H9 (cell line): Measurements from ENCODE around the gene DENND1C. TPM values are rescaled to one million over a fixed set of nuclear protein-coding genes. Genes with fewer than 3 reads are reported as not detected.

Source experiments
- DNase-seq: peaks from one replicate; pipeline ENCODE4 v3.0.0-alpha.2; 2017
- H2AFZ ChIP-seq: one replicate; pipeline ENCODE4 v1.6.1; 2013; ENCODE audit warnings: mild to moderate bottlenecking, low read length, control low read depth, moderate library complexity
- H2AK5ac ChIP-seq: 2 replicates; pipeline ENCODE4 v1.6.1; 2013; ENCODE audit warnings: low read length, control low read depth, mixed read lengths; ENCODE audit not compliant: insufficient read length
- H2BK120ac ChIP-seq: one replicate; pipeline ENCODE4 v1.6.1; 2013; ENCODE audit warnings: low read depth, mild to moderate bottlenecking, low read length, control low read depth, inconsistent platforms; ENCODE audit not compliant: poor library complexity, severe bottlenecking
- H2BK12ac ChIP-seq: 2 replicates; pipeline ENCODE4 v1.6.1; 2013; ENCODE audit warnings: low read length, control low read depth, mixed read lengths, low read depth; ENCODE audit not compliant: insufficient read length
- H2BK15ac ChIP-seq: 2 replicates; pipeline ENCODE4 v1.6.1; 2013; ENCODE audit warnings: low read depth, low read length, control low read depth
- H2BK20ac ChIP-seq: one replicate; pipeline ENCODE4 v1.6.1; 2013; ENCODE audit warnings: low read depth, mild to moderate bottlenecking, low read length, control low read depth, inconsistent platforms; ENCODE audit not compliant: poor library complexity, severe bottlenecking
- H2BK5ac ChIP-seq: 2 replicates; pipeline ENCODE4 v1.6.1; 2013; ENCODE audit warnings: low read length, control low read depth, mixed read lengths; ENCODE audit not compliant: insufficient read length
- H3K14ac ChIP-seq: 2 replicates; pipeline ENCODE4 v1.6.1; 2013; ENCODE audit warnings: low read length, control low read depth; ENCODE audit not compliant: insufficient read depth
- H3K18ac ChIP-seq: 2 replicates; pipeline ENCODE4 v1.6.1; 2013; ENCODE audit warnings: low read depth, mild to moderate bottlenecking, mixed read lengths, low read length, control low read depth; ENCODE audit not compliant: insufficient read length
- H3K23ac ChIP-seq: 2 replicates; pipeline ENCODE4 v1.6.1; 2013; ENCODE audit warnings: low read length, control low read depth, mixed read lengths, low read depth; ENCODE audit not compliant: insufficient read length
- H3K23me2 ChIP-seq: 2 replicates; pipeline ENCODE4 v1.6.1; 2013; ENCODE audit warnings: low read depth, mild to moderate bottlenecking, mixed read lengths, low read length, control low read depth; ENCODE audit not compliant: insufficient read length, poor library complexity, severe bottlenecking
- H3K27ac ChIP-seq: 2 replicates; pipeline ENCODE4 v1.5.1; 2013; ENCODE audit warnings: low read length, control low read depth, mixed read lengths, low read depth; ENCODE audit not compliant: insufficient read length
- H3K27me3 ChIP-seq: 2 replicates; pipeline ENCODE4 v1.6.1; 2013; ENCODE audit warnings: low read length, control low read depth, inconsistent platforms; ENCODE audit not compliant: insufficient read depth
- H3K4ac ChIP-seq: 2 replicates; pipeline ENCODE4 v1.6.1; 2013; ENCODE audit warnings: low read depth, mild to moderate bottlenecking, control low read depth, inconsistent platforms, low read length, moderate library complexity
- H3K4me1 ChIP-seq: 2 replicates; pipeline ENCODE4 v1.6.1; 2013; ENCODE audit warnings: low read length, control low read depth, inconsistent platforms; ENCODE audit not compliant: insufficient read depth
- H3K4me2 ChIP-seq: 2 replicates; pipeline ENCODE4 v1.6.1; 2013; ENCODE audit warnings: low read length, control low read depth, mixed read lengths; ENCODE audit not compliant: insufficient read length, insufficient read depth
- H3K56ac ChIP-seq: 2 replicates; pipeline ENCODE4 v1.6.1; 2013; ENCODE audit warnings: low read depth, mild to moderate bottlenecking, mixed read lengths, low read length, control low read depth; ENCODE audit not compliant: insufficient read length
- H3K79me1 ChIP-seq: 2 replicates; pipeline ENCODE4 v1.6.1; 2013; ENCODE audit warnings: low read depth, mild to moderate bottlenecking, moderate library complexity, low read length, control low read depth, inconsistent platforms; ENCODE audit not compliant: insufficient read depth, poor library complexity, severe bottlenecking
- H3K79me2 ChIP-seq: 2 replicates; pipeline ENCODE4 v1.6.1; 2013; ENCODE audit warnings: low read length, control low read depth, inconsistent platforms; ENCODE audit not compliant: insufficient read depth
- H3K9ac ChIP-seq: 2 replicates; pipeline ENCODE4 v1.6.1; 2013; ENCODE audit warnings: low read length, control low read depth, mixed read lengths; ENCODE audit not compliant: insufficient read length; ENCODE audit errors: extremely low read depth
- H3K9me3 ChIP-seq: one replicate; pipeline ENCODE4 v1.6.1; 2013; ENCODE audit warnings: low read depth, low read length, inconsistent platforms; ENCODE audit not compliant: control insufficient read depth
- H3T11ph ChIP-seq: one replicate; pipeline ENCODE4 v1.6.1; 2013; ENCODE audit warnings: mild to moderate bottlenecking, low read length, control low read depth, inconsistent platforms
- H4K20me1 ChIP-seq: one replicate; pipeline ENCODE4 v1.6.1; 2013; ENCODE audit not compliant: control insufficient read depth, insufficient read length, insufficient read depth
- H4K5ac ChIP-seq: 2 replicates; pipeline ENCODE4 v1.6.1; 2013; ENCODE audit warnings: low read depth, mild to moderate bottlenecking, mixed read lengths, low read length, control low read depth; ENCODE audit not compliant: insufficient read length
- H4K8ac ChIP-seq: replicated peaks from 2 replicates; pipeline ENCODE4 v1.6.1; 2013; ENCODE audit warnings: low read length, control low read depth, mixed read lengths, low read depth; ENCODE audit not compliant: insufficient read length
- H4K91ac ChIP-seq: 2 replicates; pipeline ENCODE4 v1.6.1; 2013; ENCODE audit warnings: low read depth, mild to moderate bottlenecking, moderate library complexity, mixed read lengths, low read length, control low read depth; ENCODE audit not compliant: insufficient read length
- H3K27ac Mint-ChIP-seq, 3 experiments: 2 replicates in 2 of 3; 3 replicates in 1 of 3; pipeline ENCODE4 v1.8.0; 2020 to 2021; ENCODE audit warnings: mixed read lengths in 3 of 3, mild to moderate bottlenecking in 1 of 3, moderate library complexity in 1 of 3
- H3K27me3 Mint-ChIP-seq: 2 replicates; pipeline ENCODE4 v1.8.0; 2021; ENCODE audit warnings: low read depth, mild to moderate bottlenecking, moderate library complexity, mixed read lengths
- H3K36me3 Mint-ChIP-seq, 3 experiments: 2 replicates in 2 of 3; 3 replicates in 1 of 3; pipeline ENCODE4 v1.8.0; 2020 to 2021; ENCODE audit warnings: low read depth in 3 of 3, mixed read lengths in 3 of 3; ENCODE audit not compliant: insufficient read depth in 1 of 3
- H3K4me1 Mint-ChIP-seq, 2 experiments: 2 replicates each; pipeline ENCODE4 v1.8.0; 2020; ENCODE audit warnings: mixed read lengths in 2 of 2
- H3K4me3 Mint-ChIP-seq, 2 experiments: 2 replicates in 1 of 2; 3 replicates in 1 of 2; pipeline ENCODE4 v1.8.0; 2020 to 2021; ENCODE audit warnings: mild to moderate bottlenecking in 2 of 2, mixed read lengths in 2 of 2, moderate library complexity in 1 of 2
- H3K9me3 Mint-ChIP-seq, 2 experiments: 2 replicates in 1 of 2; 3 replicates in 1 of 2; pipeline ENCODE4 v1.8.0; 2020; ENCODE audit warnings: mild to moderate bottlenecking in 2 of 2, mixed read lengths in 2 of 2, moderate library complexity in 1 of 2
- WGBS: extraction: QIAGEN DNeasy Blood & Tissue Kit; methylation state at CpG from one replicate; pipeline ENCODE4 v1.1.7; 2013; ENCODE audit warnings: missing lambda C conversion rate, low lambda C conversion rate, mixed read lengths; ENCODE audit not compliant: insufficient read length; ENCODE audit errors: extremely low coverage; 5-methylcytosine and 5-hydroxymethylcytosine counted together
- total RNA-seq: library from RNA; stranded (reverse); gene quantifications from 2 replicates; pipeline ENCODE4 v1.2.1, GENCODE V29; 2021
- TF ChIP-seq, protein P1 (sequence below): fragments of 200-600 bp; sonication (generic); conservative IDR thresholded peaks from 3 replicates; pipeline ENCODE4 v1.8.0; 2021; ENCODE audit warnings: antibody characterized with exemption, mild to moderate bottlenecking

The DENND1C gene
- total RNA-seq, 1 experiment from 2014 or later = 2.4 TPM

- H3K4me3 Mint-ChIP-seq = no peak within 1 kb of the TSS
- Histone ChIP-seq H2BK12ac (no peak within 1 kb of the TSS), H3K23ac (no peak within 1 kb of the TSS), H2BK15ac (no peak within 1 kb of the TSS), H4K5ac (no peak within 1 kb of the TSS), H2AK5ac (no peak within 1 kb of the TSS), H4K8ac (no peak within 1 kb of the TSS), H3K9me3 (no peaks in the 10 kb centered on the region), H3K4me1 (no peaks in the 10 kb centered on the region), H3K79me1 (no peaks in the 10 kb centered on the region), H3K56ac (no peak within 1 kb of the TSS), H2BK120ac (no peak within 1 kb of the TSS), H3K27ac (no peak within 1 kb of the TSS), H3K9ac (no peak within 1 kb of the TSS), H3K23me2 (no peaks in the 10 kb centered on the region), H4K91ac (no peak within 1 kb of the TSS), H3K18ac (no peak within 1 kb of the TSS), H2BK20ac (no peak within 1 kb of the TSS), H3T11ph (no peak within 1 kb of the TSS), H3K79me2 (no peaks in the 10 kb centered on the region), H3K4ac (no peak within 1 kb of the TSS), H2BK5ac (no peak within 1 kb of the TSS), H3K14ac (no peak within 1 kb of the TSS), H3K4me2 (no peak within 1 kb of the TSS), H2AFZ (no peak within 1 kb of the TSS), H4K20me1 (no peaks in the 10 kb centered on the region), H3K27me3 (no peaks in the 10 kb centered on the region)
- H3K27me3 Mint-ChIP-seq = peaks cover 26% of the 10 kb centered on the region
- H3K27ac Mint-ChIP-seq = no peak within 1 kb of the TSS
- no peak for DNase-seq
- no peaks in the 10 kb centered on the region; a peak in 2 of 5 replicates for H3K9me3 Mint-ChIP-seq
- TF ChIP-seq, protein P1, sequence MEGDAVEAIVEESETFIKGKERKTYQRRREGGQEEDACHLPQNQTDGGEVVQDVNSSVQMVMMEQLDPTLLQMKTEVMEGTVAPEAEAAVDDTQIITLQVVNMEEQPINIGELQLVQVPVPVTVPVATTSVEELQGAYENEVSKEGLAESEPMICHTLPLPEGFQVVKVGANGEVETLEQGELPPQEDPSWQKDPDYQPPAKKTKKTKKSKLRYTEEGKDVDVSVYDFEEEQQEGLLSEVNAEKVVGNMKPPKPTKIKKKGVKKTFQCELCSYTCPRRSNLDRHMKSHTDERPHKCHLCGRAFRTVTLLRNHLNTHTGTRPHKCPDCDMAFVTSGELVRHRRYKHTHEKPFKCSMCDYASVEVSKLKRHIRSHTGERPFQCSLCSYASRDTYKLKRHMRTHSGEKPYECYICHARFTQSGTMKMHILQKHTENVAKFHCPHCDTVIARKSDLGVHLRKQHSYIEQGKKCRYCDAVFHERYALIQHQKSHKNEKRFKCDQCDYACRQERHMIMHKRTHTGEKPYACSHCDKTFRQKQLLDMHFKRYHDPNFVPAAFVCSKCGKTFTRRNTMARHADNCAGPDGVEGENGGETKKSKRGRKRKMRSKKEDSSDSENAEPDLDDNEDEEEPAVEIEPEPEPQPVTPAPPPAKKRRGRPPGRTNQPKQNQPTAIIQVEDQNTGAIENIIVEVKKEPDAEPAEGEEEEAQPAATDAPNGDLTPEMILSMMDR = no peak
- H3K36me3 Mint-ChIP-seq = no peaks in the 10 kb centered on the region
- no CpG with 5 or more reads among the region's 10 CpGs for WGBS
- peaks cover 0 to 5% of the 10 kb centered on the region in 2 experiments; a peak in 1 of 4 replicates for H3K4me1 Mint-ChIP-seq
These were observed 47.9 kb downstream of the DENND1C start, which contains the start of gene SLC25A41 for GRCh38 chr19:6433663-6434062. SLC25A41 (minus strand) TSS chr19:6433763; CDS start chr19:6433693, 70 bp downstream.
